ENCODE data around the gene RTF1.

The RTF1 gene

DNA sequence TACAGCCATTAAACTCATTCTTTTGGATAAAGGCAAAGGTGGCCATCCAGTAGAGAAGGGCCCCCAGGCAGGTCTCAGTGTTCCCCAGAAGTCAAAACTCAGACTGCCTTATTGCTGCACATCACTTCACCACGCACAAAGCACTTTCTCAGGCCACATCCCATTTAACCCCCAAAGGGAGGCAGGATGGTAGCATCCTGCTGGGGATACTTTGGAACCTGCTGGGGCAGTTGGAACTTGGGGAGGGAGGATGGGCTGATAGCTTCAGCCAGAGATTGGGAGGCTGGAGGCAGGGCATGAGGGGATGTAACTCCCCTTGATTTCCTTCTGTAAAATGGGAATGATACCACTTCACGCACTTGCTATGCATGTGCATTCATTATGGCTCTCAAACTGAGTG lies 81.8 kb downstream of the RTF1 start:
- Mint-ChIP-seq H3K9me3 (no peaks in the 10 kb centered on the region), H3K27me3 (ENCODE audit: low read depth) (peaks cover 93% of the 10 kb centered on the region), H3K27ac (no peak overlapping the region), H3K4me1 (no peaks in the 10 kb centered on the region), H3K4me3 (no peak overlapping the region), H3K36me3 (ENCODE audit: low read depth) (no peaks in the 10 kb centered on the region)
- TF ChIP-seq, protein P1, sequence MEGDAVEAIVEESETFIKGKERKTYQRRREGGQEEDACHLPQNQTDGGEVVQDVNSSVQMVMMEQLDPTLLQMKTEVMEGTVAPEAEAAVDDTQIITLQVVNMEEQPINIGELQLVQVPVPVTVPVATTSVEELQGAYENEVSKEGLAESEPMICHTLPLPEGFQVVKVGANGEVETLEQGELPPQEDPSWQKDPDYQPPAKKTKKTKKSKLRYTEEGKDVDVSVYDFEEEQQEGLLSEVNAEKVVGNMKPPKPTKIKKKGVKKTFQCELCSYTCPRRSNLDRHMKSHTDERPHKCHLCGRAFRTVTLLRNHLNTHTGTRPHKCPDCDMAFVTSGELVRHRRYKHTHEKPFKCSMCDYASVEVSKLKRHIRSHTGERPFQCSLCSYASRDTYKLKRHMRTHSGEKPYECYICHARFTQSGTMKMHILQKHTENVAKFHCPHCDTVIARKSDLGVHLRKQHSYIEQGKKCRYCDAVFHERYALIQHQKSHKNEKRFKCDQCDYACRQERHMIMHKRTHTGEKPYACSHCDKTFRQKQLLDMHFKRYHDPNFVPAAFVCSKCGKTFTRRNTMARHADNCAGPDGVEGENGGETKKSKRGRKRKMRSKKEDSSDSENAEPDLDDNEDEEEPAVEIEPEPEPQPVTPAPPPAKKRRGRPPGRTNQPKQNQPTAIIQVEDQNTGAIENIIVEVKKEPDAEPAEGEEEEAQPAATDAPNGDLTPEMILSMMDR (IDR thresholded peaks at IDR 0.05; ENCODE audit: unreplicated experiment in 3 of 3): no peak

DNA sequence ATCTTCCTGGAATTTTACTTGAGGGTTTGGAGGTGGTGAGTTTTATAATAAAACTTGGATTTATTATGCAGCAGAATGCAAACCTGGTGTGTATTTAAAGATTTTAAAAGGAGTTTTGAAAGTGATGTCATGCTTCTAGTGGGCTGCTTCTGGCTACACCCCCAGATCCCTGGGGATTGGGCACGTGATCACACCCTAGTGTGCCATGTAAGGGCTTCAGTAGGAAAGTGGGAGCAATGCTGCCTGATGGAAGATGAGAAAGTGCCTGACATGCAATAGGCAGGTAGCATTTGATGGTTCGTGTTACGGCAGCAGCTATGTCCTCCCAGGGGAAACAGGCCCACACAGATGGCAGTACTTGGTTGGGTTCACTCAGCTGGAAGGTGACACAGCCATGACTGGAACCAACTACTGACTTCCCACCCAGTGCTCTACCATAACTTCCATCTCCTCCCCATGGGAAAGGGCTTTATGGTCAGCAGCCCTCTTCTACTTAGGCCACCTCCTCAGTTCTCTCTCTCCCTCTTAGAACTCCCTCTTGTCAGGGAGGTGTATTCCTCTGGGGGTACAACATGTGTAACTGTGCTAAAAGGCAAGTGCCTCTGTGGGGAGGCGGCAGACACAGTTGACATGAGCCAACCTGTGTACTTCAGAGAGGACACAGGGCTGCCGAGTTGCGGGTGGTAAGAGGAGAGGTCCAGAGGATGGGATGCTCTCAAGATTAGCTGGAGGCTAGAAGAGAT lies 82.4 kb downstream of the RTF1 start:
- no peaks in the 10 kb centered on the region for H3K4me1 Mint-ChIP-seq
- H3K27me3 Mint-ChIP-seq (ENCODE audit: low read depth): peaks cover 97% of the 10 kb centered on the region
- H3K27ac Mint-ChIP-seq: no peak overlapping the region
- H3K36me3 Mint-ChIP-seq (ENCODE audit: low read depth): no peaks in the 10 kb centered on the region
- no peaks in the 10 kb centered on the region for H3K9me3 Mint-ChIP-seq
- no peak overlapping the region for H3K4me3 Mint-ChIP-seq
- TF ChIP-seq, protein P1 (IDR thresholded peaks at IDR 0.05; ENCODE audit: unreplicated experiment in 3 of 3): no peak

DNA sequence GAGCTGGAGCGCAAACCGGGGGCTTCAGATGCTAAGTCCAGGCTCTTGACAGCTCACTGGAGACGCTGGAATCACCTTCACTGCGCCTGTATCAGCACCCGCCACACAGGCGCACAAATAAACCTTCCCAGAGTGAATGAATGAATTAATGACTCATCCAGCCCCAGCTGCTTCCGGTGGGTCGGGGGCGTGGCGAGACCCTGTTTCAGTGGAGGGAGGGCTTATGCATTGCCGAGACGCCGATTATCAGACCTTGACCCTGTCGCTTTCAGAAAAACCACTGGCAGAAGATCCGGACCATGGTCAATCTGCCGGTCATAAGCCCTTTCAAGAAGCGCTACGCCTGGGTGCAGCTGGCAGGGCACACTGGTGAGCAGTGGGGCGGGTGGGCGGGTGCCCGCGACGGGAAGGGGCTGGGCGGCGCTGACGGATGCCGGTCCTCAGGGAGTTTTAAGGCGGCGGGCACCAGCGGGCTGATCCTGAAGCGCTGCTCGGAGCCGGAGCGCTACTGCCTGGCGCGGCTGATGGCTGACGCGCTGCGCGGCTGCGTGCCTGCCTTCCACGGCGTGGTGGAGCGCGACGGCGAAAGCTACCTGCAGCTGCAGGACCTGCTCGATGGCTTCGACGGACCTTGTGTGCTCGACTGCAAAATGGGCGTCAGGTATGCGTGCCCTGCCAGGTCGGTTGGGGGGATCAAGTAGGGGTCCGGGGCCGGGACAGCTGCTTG lies 84.5 kb downstream of the RTF1 start:
- Mint-ChIP-seq H3K4me1 (no peaks in the 10 kb centered on the region), H3K36me3 (ENCODE audit: low read depth) (no peaks in the 10 kb centered on the region), H3K27ac (no peak overlapping the region), H3K27me3 (ENCODE audit: low read depth) (peaks cover 100% of the 10 kb centered on the region), H3K9me3 (no peaks in the 10 kb centered on the region), H3K4me3 (peak overlapping the region; percentile 67 to 78 (median 67))
- TF ChIP-seq, protein P1 (IDR thresholded peaks at IDR 0.05; ENCODE audit: unreplicated experiment in 3 of 3): no peak

DNA sequence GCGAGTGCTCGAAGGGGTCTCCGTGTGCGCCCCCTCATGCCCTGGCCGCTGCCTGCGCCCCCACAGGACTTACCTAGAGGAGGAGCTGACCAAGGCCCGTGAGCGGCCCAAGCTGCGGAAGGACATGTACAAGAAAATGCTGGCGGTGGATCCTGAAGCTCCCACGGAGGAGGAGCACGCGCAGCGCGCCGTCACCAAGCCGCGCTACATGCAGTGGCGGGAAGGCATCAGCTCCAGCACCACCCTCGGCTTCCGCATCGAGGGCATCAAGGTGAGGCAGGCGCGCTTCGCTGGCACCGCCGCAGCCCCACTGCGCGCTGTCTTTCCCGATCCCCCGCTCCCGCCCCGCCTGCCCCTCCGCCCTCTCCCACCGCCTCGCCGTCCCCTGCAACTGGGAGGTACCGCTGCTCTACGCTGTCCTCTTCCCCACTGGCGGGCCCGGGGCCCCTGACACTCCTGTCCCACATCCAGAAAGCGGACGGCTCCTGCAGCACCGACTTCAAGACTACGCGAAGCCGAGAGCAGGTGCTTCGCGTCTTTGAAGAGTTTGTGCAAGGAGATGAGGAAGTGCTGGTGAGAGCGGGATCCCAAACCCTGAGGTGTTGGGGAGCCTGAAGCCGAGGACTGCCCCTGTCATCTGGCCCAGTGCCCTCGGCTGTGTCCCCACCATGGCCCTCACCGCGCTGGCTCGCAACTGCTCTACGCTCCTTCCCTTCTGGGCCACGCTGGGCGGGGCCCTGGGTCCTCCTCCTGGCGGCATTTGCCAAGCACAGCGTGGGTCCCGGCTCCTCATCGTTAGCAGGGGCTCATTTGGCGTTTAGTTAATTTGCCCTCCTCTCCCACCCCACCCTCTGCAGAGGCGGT lies 85.3 kb downstream of the RTF1 start:
- Mint-ChIP-seq H3K27ac (no peak overlapping the region), H3K4me1 (no peaks in the 10 kb centered on the region), H3K9me3 (no peaks in the 10 kb centered on the region), H3K27me3 (ENCODE audit: low read depth) (peaks cover 100% of the 10 kb centered on the region), H3K36me3 (ENCODE audit: low read depth) (no peaks in the 10 kb centered on the region), H3K4me3 (peak overlapping the region; percentile 42 to 67 (median 51))
- TF ChIP-seq, protein P1 (IDR thresholded peaks at IDR 0.05; ENCODE audit: unreplicated experiment in 3 of 3): no peak

DNA sequence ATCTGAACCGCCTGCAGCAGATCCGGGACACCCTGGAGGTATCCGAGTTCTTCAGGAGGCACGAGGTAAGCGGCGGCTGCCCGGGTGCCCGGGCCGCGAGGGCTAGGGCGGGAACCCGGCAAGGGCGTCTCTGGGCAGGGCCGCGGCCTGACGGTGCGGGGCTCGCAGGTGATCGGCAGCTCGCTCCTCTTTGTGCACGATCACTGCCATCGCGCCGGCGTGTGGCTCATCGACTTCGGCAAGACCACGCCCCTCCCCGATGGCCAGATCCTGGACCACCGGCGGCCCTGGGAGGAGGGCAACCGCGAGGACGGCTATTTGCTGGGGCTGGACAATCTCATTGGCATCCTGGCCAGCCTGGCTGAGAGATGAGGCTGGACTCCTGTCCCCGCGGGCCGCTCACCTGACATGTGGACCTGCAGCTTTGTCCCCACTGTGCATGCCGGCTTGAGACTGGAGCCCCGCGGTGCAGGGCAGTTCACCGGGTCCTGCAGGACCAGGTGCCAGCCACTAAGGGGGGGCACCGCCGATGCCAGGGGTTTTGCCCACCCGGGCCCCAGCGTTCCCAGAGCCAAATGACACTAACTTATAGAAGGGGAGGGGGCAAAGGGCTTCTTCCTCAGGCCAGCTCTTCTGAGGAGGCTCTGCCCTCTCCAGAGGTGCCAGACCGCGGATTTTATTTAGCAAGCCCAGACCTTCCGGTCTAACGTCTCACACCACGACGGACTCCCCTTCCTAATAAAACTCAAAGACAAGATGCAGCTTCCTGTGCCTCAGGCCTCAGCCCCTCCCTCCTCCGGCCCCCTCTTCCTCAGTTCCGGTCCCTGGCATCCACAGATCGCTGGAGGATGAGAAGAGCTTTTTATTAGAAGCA lies 86.1 kb downstream of the RTF1 start:
- Mint-ChIP-seq H3K27ac (no peak overlapping the region), H3K36me3 (ENCODE audit: low read depth) (no peaks in the 10 kb centered on the region), H3K9me3 (no peaks in the 10 kb centered on the region), H3K27me3 (ENCODE audit: low read depth) (peaks cover 100% of the 10 kb centered on the region), H3K4me3 (peak overlapping the region; percentile 25 to 48 (median 37)), H3K4me1 (no peaks in the 10 kb centered on the region)
- TF ChIP-seq, protein P1 (IDR thresholded peaks at IDR 0.05; ENCODE audit: unreplicated experiment in 3 of 3): no peak
